Measurements from ENCODE around the gene ADAMTSL1.

The ADAMTSL1 gene

DNA sequence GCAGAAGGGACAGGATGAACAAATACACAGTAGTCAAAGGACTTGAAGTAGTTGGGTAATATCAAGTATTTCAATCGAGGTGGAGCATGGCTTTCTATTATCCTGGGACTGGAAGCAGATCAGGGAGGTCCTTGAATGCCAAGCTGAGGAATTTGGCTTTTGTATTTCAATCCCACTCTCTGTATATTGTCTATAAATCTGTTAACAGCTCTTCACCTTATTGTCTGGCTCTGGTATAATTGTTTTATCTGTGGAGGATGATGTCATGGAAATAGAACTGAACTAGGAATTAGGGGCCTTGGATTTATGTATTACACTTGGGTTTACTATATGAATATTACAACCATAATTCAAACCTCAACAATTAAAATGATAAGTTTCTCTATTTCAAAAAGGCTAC, 6.3 kb upstream of the ADAMTSL1 start:
- DNase-seq (ENCODE audit: low spot score): no peak

DNA sequence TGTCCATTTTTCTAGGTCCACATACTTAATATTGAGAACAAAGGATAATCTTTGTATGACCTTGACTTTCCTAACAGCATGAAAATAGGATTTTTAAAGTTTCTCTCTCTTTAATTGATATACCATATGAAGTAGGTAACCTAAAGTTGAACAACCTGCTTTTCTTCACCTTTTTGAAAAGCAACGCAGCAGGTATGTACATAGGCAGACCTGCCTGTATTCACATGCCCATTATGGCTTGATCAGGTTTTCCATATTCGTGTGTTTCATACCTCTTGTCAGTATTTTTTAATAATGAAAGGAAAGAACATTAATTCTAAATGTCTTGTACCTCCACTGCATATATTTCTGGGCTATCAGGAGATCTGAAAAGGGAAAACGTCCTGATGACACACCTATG, 1.5 kb upstream of the ADAMTSL1 start:
- DNase-seq (ENCODE audit: low spot score): no peak

DNA sequence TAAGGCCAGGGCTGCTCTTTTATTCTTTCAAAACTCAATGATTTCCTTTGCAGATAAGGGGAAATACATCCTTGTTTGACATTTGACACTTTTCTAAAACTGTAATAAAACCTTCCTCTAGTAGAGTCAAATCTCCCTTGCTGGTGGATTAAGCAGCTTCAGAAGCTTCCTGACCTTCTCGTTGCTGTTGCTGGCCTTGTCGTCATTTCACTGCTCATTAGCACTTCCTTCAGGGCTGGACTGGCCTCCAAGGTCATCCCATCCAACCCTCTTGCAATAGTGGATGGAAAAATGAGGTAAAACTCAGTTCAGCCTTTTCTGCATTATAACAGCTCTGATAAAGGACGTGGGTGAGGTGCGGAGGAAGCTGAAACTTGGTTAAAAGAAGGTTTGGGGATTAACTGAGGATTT, 1.1 kb upstream of the ADAMTSL1 start:
- DNase-seq (ENCODE audit: low spot score): no peak

DNA sequence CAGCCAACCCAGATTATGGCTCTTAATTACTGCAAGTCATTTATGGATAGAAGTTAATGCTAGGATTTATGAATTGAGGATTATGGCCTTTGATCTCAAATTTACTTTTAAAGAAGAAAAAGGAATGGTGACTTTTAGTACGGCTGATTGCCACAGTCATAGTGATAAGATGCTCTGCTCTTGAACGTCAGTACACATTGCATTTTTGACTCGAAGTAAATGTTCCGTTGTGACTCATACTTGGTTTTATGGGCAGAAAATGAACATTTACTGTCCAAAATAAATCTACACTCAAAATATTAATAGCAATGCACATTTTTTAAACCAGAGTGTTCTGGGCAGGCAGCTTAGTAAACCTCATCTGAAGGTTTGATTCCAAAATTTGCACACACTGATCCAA, 830 bp downstream of the ADAMTSL1 start:
- no peak for DNase-seq (ENCODE audit: low spot score)

DNA sequence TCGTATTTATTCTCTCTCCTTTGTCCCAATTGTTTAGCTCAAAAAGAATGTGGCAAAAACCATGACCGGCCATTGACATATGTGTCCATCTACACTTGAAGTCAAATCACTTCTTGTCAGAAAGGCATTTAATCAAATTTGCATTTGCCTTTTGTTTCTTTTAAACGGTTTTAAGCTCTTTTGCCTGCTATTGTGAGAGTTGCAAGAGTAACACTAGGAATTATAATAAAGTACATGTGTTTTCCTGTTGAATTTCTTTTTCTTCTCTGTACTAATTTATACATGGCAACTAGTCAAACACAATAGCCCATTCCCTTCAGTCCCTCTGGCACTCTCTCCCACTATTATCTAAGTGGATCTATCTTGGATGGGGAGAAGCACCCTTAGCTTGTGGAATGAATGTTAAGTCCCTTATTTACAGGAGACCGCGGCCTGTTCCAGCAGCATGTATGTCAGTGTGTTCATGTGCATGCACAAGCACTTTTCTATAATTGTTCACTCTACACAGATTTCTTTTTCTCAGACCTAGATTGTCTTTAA, 3.2 kb downstream of the ADAMTSL1 start:
- DNase-seq (ENCODE audit: low spot score): no peak

DNA sequence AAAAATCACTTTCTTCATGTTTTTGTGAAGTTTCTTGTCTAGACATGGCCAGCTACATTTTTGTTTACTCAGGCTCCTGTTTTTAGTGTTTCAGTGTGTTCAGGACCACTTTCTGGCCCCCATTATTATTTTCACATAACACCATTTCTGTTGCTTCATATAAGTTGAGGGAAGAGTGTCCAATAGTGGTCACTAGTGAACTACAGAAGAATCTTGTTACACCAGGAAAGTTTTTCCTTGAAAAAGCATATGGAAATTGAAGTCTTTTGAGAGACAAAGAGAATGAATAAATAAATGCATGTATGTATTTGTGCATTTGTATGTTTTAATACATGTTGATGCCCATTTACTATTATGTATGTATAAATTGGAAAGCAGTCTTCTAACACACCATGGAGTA, 3.8 kb downstream of the ADAMTSL1 start:
- DNase-seq (ENCODE audit: low spot score): no peak

DNA sequence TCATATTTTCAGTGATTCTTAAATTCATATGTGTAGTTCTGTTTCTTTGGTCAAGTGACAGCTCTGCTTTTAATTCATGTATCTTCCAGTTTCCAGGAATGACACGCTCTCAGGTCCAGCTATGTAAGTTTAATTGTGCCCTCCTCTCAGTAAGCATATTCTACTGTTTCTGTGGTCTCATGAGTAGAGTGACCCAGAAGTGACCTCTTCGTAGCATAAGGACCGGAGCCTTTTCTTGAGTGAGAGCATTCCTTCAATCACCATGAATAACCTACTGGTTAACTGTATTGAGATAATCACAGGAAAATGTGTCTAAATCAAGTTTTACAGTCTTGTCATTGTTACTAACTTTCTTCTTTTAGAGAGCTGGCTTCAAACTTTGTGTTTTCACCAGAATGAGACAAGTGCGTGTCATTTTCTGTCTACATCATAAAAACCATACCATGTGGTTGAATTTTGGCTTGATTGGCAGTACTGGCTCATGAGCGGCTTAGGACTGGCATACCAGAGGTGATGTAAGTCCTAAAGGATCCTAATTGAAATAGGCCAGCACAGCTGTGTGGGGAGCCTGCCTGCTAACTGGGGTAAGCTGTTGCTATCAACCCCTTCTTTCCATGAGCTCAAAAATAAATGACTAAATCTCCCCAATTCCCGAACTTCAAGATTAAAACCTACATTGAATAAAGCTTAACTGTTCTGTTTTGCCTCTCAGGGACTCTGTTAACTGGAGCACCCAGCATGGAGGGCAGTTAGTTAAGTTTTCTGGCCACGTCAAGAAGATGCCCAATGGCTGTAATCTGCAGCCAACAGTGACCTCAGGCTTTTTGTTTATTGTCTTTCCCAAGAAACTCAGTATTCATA, 4.8 kb downstream of the ADAMTSL1 start:
- DNase-seq (ENCODE audit: low spot score): no peak

DNA sequence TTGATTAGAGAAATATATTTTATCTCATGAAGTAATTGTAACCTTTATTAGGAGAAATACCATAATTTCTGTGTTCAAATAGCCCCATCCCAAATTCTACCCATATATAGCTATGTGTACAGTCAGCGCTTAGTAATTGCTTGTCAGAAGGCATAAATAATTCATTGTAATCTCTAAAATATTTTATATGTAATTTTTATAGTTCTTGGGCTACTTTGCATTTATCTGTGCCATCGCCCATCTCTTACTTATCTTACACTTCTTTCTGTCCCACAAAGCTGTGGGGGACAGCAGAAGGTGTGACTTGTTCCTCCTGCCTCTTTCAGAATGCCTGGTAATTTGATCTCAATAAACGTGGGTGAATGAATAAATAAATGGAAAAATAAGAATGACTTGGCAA, 5.5 kb downstream of the ADAMTSL1 start:
- no peak for DNase-seq (ENCODE audit: low spot score)

DNA sequence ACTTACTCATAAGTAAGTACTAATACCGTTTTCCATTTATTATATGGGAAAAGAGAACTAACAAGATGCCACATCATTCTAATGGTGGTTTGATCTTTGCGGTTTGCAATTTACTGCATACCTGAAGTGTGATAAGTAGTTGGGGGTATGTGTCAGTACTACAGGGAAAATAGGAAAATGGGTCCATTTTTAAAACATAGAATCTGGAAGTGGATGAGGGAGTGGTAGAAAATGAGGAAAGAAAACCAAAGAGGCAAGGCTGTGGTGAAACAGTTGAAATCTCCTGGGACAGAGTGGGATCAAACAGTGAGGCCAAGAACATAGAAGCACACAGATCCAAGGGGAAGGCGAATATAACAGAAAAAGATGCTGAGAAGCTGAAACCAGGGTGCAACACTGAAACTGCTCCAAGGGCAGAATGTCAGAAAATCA, 6.7 kb downstream of the ADAMTSL1 start:
- DNase-seq (ENCODE audit: low spot score): no peak

DNA sequence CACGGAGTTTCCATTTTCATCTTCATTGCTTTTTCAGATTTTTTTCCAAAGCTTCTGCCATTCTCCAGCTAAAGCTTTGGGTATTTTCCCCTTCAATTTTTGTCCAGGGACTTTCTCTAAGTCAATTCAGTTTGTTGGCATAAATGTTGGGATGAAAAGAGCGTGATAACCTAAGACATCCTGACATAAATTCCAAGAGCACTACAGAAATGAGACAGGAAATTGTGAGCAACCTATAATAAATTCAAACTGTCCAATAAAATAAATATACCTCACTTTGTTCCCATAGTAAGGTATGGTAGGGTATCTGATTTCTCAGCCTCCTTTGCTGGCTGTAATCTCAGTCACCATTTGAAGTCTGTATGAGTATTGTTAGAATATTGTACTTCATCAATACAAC, 8.4 kb downstream of the ADAMTSL1 start:
- DNase-seq (ENCODE audit: low spot score): no peak

DNA sequence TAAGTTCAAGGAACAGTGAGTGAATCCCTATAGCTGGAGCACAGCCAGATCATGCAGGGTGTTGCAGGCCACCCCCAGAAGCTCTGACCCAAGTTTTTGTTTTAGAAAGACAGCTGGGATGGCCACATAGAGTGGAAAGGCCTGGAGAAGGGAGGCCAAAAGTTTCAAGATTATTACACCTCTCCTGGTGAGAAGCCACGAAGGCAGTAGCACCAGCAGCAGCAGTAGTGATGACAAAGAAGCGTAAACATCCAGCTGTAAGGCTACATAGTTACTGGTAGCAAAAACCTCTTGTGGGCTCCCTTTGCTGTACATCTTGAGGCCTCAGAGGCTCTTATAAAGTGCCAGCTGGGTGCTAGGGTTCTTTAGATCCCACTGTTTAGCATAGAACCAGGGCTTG, 11.8 kb downstream of the ADAMTSL1 start:
- no peak for DNase-seq (ENCODE audit: low spot score)

DNA sequence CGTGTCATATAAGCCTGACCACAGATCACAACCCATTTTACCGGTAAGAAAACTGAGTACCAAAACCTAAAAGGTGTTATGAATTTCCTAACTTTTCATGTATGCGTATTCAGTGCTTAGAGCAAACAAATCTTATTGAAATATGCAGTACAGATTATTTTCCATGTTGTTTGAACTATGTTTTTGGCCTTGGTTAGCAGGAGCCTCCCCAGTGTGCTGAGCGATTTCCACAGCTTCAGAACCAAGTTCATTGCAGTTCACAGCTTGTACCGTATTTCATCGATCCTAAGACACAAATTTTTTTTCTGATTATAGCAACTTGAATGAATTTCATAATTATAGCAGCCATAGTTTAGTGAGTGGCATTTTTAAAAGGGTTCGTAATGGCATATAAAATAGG, 13.7 kb downstream of the ADAMTSL1 start:
- no peak for DNase-seq (ENCODE audit: low spot score)

DNA sequence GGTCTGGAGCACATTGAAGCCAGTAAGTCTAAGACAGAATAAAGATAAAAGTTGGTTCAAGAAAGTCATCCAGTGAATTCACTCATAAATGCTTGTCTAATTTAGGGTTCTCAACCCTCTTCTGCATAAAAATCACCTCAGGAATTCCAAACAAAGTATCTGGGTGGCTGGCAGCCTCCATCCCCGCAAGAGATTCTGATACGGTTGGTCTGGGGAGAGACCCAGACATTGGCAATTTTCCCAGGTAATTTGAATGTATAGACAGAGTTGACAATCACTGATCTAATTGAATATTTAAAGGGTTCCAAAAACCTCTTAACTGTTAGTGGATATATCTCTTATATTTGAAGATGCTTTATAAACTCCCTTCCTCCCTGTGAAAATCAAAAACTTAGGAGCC, 14.9 kb downstream of the ADAMTSL1 start:
- no peak for DNase-seq (ENCODE audit: low spot score)

DNA sequence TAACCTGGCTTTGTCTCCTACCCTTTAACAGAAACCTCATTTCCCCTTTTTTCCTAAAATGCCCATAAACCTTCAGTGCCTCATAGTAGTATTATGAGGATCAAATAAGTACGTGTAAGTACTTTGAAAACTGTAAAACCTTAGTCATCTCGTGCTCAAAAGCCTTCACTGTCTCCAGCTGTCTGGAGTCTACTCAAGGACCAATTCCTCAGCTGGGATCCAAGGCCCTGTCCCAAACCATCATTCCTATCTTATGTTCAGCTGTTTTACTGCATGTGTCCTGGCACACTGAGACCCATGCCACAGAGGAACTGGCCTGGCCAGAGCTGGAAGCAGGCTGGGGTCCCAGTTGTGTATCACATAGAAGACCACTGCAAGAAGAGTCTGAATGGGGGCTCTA, 15.9 kb downstream of the ADAMTSL1 start:
- no peak for DNase-seq (ENCODE audit: low spot score)

DNA sequence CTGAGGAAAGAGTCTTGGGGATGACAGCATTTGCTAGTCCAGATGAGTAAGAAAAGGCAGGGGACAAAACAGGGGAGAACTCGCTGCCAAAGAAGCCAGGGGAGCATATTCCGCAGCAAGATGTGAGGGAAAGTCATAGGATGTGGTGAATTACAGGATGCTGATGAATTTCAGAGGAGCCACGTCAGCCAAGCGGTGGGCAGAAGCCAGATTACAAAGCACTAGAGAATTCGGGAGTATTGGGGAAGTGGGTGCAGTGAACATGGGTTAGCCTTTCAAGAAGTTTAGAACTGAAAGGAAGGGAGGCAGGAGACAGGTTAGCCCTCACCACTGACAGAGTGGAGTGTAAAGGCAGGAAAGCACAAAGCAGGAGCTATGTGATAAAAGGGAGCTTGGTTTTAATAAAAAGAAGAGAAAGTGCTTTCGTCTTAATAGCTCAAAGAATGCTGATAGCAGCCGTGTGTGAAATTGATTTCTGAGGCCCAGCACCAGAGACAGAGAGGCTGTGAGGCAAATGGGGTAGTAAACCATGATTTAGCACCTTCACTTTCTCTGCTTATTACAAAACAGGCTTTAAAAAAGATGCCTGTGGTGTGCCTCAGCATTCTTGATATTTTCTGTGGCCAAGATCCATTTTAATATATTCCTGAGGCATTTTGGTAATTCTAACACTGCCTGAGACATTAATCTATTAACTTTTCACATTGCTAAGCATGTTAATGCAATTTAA, 16.9 kb downstream of the ADAMTSL1 start:
- no peak for DNase-seq (ENCODE audit: low spot score)

DNA sequence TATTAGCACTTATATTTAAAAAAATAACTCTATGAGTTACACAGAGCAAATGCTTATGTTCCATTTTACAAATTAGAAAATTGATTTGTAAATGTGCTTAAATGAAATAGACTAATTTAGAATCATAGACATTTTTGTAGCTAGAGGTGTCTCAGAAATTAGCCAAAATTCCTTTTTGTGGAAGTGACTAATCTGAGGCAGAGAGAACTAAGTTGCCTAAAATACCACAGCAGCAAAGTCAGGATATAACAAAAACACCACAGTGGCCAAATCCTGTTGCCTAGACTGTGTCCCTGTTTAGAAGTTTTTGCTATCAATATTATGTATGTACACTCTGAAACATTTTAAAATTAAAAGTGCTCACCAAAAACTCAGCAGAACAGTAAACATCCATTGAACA, 18.7 kb downstream of the ADAMTSL1 start:
- DNase-seq (ENCODE audit: low spot score): no peak

DNA sequence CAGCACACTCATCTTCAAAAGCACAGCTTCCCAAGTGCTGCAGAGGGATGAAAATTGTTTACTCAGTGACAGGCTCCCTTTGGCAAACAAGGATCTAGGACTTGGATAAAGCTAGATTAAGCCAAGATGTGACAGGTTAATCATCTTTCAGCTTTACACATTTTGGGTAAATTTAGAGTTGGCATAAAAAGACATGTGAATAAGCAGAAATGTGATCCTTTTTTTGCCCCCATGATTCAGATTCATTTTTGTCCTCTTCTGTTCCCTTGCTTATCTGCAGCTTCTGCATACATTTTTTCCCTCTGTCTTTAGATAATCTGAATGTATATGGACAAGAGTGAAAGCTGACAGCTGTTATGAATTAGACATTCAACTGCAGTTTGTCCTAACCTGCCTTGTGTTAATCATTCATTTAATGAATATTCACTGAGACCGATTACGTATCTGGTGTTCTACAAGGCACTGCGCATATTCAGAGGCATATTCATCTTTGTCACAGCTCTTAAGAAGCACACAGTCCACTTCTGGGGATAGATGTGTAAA, 19.6 kb downstream of the ADAMTSL1 start:
- DNase-seq (ENCODE audit: low spot score): no peak

DNA sequence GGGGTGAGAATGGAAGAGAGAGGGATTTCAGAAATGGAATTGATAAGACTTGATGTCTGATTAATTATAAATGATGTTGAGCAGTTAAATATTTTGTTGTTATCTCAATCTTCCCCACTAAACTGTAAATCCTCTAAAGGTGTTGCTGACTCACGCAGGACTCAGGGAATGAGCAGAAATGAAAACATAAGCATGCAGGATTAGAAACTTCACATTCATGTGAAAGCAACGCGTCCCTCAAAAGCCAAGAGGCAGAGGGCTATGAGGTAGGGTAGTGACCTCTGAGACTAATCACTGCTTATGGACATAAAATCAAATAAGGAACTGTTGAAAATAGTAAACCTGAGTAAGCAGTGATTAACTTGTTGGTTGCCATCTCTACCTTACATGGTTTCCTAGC, 21.1 kb downstream of the ADAMTSL1 start:
- DNase-seq (ENCODE audit: low spot score): no peak

DNA sequence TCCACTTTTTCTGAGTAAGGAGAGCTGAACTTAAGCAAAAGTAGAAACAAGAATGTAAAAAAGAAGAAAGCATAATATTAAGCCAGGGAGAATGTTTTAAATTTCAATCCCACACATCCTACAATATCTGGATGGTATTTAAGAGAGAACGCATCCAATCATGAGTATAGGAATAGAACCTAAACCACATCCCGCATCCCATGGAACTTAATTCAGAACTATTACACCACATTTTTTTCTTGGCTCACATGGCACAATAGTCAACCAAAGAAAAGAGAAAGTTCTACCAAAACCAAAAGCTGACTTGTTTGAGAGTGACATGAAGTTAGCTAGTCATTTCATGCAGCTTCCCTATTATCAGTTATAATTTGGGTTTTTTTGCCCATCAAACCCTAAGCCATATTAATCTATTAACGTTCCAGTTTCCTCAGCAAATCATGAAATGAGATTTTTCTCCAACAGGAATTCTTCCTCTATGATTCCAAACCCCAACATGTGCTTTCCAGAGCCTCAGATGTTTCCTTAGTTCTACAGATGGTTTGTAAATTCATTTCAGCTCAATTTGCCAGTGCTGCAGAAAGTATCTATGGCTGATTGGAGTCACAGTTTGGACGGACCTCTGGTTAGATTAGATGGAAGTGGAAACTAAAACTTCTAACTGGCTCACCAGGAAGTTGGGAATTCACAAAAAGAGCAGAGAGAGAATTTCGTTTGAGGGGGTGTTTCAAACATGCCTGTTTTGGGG, 22.5 kb downstream of the ADAMTSL1 start:
- DNase-seq (ENCODE audit: low spot score): no peak

DNA sequence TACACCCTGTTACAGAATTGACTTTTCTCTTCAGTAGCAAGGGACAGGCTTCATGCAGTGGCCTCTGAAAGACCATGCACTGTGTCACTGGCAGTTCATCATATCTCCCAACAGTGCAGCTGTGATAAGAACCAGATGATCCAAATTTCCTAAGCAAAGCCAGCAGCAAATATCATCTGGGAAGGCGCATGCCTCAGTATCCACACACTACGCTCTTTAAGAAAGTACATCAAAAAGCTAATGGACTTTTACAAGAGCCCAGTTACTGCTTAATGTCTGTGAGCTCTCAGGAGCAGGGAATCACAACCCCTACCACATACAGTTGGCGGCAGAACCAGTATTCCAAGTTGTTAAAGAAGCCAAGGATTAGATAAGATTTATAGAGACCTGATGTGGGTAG, 25.1 kb downstream of the ADAMTSL1 start:
- DNase-seq (ENCODE audit: low spot score): no peak

DNA sequence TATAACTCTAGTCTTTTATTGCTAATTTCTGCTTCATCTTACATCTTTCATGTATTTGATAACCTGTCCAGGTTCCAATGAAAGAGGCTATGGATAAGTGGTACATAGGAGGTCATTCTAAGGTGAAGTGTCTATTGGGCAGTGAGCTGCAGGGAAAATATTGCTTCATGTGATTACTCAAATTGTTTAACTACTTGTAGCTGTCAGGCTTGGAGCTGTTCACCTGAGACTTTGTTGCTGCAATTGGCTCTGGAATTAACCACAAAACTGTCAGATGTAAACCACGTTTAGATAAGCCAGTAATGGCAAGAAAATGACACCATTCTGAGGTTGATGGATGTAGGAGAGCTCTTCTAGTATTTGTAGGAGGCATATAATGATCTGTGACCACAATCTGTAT, 26.0 kb downstream of the ADAMTSL1 start:
- DNase-seq (ENCODE audit: low spot score): no peak

DNA sequence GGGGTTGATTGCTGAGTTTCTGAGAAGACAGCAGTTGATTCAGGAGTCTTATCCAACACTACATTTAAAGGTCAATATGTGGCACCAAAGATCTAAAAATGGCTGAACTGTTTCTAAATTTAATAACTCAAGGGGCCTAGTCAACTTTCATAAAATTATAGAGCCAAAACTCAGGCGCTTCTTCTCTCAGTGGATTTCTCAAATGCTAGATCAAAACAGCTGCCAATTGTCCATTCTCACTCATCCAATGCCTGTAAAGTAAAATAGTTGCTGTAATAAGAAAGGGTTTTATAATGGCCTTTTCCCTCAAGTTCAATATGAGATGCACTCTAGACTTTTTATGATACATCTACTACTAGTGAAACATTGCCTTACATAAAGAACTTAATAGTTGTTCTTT, 26.5 kb downstream of the ADAMTSL1 start:
- no peak for DNase-seq (ENCODE audit: low spot score)
